Activated naive CD4-positive, alpha-beta T cell treated with anti-CD3 and anti-CD28 coated beads, Interleukin-2, amount 50 U/mL, for 16 hours (primary cell): ENCODE measurements around the gene NT5C2.
"Not testable (repeated sequence)": the region's sequence is repeated elsewhere in the genome, so short reads cannot be mapped to it uniquely, and the experiment has no call there.

ENCODE experiments used
- DNase-seq: peaks from one replicate; pipeline ENCODE4 v3.0.0-alpha.2; 2020

NT5C2 gene

DNA sequence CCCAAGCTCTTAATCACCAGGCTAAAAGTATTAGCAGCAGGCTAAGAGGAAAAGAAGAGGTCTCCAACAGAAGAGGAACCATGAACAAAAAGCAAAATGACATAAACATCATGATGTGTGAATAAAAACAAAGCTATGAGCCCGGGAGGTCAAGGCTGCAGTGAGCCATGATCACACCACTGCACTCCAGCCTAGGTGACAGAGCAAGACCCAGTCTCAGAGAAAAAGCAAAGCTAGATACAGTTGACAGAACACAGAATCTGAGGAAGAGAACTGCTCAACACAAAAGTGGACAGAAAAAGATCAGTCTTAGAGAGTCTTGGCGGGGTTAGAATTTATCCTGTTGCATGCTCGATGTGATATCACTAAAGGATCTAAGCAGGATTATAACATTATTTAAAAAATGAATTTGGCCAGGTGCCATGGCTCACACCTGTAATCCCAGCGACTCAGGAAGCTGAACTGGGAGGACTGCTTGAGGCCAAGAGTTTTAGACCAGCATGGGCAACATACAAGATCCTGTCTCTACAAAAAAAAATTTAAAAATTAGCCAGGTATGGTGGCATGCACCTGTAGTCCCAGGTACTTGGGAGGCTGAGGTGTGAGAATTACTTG lies 37.5 kb downstream of the NT5C2 start:
- DNase-seq = no peak

DNA sequence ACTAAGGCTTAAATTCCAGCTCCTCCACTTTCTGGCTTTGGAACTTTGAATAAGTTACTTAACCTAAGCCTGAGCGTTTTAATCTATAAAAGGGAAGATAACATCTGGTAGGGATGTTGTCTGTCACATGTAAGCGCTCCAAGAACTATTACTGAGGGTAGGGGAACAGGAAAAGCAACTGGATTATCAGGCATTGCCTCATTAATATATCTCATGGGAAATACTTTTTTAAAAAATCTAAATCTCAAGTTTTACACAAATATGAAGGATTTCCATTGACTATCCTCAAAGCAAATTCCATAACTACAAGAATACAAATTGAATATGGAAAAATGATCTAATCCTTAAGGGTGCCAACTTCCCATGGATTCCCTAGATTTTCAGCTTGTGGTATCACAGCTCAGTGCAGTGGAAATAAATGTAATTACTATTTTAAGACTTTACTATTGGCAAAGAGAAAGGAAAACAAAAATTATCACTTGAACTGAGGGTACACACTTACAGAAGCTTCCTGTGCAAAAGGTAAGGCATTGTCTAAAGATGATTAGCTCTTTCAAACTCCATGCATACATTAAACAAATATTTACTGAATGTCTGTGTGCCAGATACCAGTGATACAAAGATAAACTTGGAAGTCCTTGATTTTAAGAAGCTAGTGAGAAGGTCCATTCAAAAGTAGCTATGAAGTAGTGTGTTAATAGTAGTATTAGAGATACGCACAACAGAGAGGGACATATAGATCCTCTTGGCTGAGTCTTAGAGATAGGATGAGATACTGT lies 38.4 kb downstream of the NT5C2 start:
- no peak for DNase-seq

DNA sequence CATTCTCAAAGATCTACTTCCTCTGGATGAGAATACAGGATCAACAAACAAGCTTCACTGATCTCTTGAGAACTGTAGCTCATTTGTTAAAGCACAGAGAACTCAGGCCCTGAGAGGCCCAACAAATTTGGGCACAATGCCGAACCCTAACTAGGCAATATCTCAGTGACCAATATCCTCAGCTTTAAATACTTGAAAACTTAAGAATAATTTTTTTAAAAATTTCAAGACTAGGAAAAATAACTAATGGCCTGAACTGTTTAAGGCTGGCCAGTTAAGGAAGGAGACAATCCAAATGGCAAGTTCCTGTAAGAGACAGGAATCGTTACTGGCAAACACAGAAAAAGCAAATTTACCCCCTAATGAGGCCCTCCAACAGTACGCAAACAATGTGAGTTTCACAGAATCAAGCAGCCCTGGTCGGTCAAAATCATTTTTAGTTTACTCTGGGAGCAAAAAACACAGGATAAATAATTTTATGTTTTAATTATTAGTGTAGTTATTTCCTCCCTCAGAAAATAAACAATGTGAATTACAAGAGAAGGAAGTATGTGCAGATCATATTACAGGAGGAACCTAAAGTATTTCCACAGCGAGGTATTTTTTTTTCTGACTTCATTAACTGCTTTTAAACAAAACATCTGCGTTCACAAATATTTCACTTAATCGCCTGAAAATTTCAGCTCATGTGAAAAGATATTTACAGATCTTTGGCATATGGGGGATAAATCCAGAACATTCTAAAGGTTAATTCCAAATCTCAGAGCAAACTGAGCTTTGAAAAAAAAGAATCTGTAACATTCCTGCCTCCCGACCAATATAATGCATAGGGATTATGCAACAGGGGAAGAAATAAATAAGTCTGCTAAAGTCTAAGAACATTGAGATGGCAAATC lies 39.5 kb downstream of the NT5C2 start:
- DNase-seq = no peak

DNA sequence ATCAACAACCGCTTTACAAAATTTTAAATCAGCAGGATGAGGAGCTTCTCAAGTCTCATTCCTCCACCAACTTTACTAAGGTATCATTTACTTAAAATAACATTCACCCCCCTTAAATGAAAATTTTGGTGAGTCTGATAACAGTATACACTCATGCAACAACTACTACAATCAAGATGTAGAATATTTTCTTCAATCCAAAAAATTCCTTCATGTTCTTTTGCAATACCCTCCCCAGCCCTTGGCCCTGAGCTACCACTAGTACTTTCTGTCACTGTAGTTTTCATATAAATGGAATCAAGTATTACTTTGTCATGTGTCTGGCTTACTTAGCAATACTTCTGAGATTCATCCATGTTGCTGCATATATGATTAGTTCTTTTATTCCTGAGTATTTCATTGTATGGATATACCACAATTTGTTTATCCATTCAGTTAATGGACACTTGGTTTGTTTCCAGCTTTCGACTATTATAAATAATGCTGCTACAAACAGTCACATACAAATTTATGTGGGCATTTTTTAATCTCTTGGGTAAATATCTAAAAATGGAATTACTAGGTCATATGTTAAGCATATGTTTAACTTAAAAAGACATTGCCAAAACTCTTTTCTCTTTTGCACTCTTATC lies 43.0 kb downstream of the NT5C2 start:
- no peak for DNase-seq

DNA sequence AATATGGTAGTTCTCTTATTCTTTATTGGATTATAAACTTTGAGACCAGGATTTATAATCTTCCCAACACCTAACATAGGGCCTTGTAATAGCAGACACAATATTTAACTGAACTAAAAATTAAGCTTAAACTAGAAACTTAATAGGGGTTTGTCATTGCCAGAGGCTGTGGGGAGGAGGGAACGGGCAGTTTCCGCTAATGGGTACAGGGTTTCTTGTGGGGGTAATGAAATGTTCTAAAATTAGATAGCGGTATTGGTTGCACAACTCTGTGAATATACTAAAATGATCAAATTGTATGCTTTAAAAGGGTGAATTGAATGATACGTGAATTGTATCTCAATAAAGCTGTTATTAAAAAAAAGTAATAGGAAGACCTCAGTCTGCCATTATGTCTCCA lies 45.4 kb downstream of the NT5C2 start:
- no peak for DNase-seq

DNA sequence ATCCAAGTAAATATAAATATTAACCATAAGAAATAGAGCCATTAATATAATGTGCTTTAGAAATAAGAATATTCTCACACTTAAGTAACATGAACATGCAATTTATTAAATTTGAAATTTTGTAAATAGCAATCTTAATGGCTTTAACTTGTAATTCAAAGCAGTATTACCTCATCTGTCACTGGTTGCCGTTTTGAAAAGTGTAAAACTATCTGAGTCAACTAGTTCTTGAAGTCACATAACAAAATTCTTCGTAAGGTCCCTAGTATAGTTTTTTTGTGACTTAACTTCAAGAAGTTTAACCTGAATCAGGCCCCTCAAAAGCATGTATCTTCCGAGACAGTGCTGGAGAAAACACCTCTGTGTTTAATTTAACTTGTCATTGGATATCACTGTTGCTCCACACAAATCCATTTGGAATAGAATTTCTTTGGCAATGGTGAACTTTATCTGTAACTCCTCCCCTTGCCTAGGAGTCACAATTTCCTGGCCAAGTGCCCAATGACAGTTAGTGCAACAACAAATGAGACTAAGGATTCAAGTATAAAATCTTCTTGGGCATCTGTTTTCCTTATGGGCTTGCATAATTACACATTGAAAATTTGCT lies 47.1 kb downstream of the NT5C2 start:
- DNase-seq = peak; percentile 22

DNA sequence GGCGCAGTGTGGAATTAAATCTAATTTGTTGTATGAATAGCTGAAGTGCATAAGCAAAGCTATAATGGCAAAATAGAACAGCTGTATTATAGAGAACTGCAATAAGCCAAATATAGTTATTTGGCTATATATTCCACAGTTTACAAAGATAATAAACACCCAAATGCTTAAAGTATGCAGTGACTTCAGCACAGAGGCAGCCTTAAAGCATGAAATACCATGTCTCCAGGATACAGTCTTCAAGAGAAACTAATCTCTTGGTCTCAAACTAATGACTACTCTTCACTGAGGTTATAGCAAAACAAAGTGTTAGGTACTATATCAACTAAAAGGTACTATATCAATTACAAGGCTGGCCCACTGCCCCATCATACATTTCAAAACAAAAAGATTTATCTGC lies 48.0 kb downstream of the NT5C2 start:
- no peak for DNase-seq

DNA sequence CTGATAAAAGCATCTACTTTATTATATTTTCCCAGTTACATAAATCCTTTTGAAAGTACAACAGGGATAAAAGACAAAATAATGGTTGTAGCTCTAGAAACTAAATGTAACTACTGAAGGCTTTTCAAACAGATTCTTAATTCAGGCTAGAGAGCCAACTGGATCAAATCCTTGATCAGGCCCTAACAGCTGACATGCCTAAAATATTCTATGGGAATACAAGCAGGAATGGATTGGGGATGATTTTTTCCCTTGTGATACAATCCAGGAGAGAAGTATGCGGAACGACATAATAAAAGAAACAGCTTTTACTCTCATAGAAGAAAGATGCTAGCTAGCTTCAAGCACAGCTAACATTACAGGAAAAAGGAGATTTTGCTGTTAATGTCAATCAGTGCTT lies 49.0 kb downstream of the NT5C2 start:
- no peak for DNase-seq

DNA sequence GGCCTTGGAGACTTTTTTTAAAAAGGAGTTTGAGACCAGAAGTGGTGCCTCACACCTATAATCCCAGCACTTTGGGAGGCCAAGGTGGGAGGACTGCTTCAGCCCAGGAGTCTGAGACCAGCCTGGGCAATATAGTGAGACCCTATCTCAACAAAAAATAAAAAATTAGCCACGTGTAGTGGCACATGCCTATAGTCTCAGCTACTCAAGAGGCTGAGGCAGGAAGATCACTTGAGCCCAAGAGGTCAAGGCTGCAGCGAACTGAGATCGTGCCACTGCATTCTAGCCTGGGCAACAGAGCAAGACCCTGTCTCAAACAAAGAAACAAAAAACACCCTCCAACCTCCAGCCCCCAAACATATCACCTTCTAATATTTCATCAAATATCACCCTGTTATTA lies 49.4 kb downstream of the NT5C2 start:
- DNase-seq = not testable (repeated sequence)

DNA sequence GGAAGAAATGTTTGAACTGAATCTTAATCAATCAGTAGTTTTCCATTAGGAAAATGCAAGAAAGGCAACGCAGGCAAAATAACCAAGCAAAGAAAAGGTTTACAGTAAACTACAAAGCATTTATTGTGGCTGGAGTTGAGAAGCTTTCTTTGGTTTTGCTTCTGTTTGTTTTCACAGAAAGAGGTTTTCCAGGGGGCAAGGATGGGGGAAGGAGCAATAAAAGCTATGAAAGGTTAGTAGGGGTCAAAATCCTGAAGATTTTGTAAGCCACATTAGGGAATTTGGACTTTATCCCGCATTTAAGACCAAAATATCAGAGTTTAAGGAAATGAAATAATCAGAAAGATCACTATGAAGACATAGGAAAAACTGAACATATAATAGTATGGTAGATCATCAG lies 51.1 kb downstream of the NT5C2 start:
- DNase-seq = no peak

DNA sequence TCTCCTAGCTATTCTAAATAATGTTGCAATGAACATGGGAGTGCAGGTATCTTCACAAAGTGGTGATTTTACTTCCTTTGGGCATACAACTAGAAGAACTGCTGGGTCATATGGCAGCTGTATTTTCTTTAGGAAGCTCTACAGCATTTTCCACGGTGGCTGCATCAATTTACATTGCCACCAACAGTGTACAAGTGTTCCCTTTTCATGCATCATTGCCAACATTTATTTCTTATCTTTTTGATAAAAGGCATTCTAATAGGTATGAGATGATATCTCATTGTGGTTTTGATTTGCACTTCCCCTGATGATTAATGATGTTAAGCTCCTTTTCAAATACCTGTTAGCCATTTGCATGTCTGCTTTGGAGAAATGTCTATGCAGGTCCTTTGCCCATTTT lies 52.6 kb downstream of the NT5C2 start:
- no peak for DNase-seq

DNA sequence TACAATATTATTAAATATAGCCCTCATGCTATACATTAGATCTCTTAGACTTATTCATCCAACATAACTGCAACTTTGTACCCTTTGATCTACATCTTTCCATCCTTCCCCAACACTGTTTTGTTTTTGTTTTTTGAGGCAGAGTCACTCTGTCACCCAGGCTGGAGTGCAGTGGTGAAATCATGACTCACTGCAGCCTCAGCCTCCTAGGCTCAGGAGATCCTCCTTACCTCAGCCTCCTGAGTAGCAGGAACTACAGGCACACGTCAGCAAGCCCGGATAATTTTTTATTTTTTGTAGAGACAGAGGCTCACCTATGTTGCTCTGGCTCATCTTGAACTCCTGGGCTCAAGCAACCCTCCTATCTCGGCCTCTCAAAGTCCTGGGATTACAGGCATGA lies 53.3 kb downstream of the NT5C2 start:
- DNase-seq = no peak

DNA sequence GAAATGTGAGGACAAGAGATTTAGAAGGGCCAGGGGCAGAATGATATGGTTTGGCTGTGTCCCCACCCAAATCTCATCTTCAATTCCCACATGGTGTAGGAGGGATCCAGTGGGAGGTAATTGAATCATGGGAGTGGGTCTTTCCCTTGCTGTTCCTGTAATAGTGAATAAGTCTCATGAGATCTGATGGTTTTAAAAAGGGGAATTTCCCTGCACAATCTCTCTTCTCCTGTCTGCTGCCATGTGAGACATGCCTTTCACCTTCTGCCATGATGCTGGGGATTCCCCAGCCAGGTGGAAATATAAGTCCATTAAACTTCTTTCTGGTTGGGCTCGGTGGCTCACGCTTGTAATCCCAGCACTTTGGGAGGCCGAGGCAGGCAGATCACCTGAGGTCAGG lies 57.9 kb downstream of the NT5C2 start:
- DNase-seq = peak; percentile 32

DNA sequence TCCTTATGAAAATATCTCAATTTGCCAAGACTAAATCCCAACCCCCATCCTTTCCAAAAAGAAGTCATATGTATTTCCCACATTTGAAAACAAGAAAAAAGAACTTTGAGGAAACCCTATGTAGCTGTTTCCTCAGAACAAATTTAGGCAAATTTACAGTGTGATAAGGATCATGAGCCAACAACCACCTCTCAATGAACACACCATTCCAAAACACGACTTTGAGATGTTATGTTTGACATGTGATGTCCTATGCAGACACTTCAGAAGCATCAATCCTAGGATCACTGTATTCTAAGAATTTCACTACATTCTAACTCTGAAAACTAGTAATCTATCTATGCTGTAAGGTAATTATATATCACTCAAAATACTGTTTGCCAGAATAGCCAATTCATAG lies 62.2 kb downstream of the NT5C2 start:
- no peak for DNase-seq

DNA sequence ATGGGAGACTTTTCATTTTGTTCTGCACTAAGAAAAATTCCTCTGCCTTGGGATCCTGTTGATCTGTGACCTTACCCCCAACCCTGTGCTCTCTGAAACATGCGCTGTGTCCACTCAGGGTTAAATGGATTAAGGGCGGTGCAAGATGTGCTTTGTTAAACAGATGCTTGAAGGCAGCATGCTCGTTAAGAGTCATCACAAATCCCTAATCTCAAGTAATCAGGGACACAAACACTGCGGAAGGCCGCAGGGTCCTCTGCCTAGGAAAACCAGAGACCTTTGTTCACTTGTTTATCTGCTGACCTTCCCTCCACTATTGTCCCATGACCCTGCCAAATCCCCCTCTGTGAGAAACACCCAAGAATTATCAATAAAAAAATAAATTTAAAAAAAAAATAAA lies 62.9 kb downstream of the NT5C2 start:
- DNase-seq = not testable (repeated sequence)

DNA sequence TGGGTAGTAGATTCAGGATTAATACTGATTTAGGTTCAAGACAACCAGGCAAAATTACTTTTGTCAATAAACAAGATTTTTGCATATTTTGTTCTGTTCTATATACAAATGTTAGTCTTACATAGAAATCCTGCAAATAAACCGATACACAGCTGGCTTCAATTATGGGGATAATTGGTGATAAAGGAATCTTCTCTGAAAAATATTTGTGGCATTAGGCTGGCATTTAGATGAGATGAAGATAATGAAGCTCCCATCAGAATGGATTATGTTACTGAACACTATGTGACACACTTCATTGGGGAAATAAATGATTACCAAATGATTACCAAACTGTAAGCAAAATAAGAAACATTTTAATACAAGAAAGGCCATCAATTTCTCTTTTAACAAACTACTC lies 65.8 kb downstream of the NT5C2 start:
- DNase-seq = no peak

DNA sequence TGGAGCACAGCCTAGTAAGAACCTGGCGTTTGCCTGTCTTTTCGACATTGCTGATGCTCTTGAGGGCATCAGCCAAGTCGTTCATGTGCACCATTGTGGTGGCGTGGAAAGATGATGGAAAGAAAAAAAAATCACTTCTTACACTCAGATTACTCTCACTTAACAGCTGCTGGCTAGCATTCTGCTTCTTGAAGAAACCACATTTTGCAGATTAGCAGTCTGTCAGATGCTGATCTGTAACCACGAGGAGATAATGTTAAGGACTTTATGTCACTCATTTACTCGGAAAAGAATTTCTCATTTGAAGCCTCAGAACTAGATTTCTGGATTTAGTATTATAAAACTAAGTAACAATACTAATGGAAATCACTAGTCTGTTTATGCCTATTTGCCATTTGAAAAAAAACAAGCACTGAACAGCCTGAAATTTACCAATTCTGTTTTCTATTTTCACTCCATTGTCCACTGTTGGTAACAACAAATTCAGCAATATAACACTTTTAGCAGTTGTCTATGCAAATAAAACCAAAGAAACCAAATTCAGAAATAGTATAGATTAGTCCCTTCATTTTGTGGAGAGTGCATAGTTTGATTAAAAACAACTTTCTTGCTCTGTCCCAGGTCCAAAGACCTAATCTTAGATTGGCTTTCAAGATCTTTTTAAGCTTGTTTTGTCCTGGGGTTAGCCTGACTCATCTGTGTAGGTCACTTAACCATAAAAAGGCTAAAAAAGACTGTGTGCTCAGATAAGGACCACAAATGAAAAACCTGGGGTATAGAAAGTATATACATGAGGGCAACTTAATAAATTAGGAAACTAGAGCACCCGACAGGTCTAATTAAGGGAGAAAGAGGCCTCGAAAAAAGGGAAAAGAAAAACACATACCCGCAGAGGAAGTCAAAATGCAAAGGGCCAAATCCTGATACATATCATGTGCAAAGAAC lies 67.5 kb downstream of the NT5C2 start:
- no peak for DNase-seq

DNA sequence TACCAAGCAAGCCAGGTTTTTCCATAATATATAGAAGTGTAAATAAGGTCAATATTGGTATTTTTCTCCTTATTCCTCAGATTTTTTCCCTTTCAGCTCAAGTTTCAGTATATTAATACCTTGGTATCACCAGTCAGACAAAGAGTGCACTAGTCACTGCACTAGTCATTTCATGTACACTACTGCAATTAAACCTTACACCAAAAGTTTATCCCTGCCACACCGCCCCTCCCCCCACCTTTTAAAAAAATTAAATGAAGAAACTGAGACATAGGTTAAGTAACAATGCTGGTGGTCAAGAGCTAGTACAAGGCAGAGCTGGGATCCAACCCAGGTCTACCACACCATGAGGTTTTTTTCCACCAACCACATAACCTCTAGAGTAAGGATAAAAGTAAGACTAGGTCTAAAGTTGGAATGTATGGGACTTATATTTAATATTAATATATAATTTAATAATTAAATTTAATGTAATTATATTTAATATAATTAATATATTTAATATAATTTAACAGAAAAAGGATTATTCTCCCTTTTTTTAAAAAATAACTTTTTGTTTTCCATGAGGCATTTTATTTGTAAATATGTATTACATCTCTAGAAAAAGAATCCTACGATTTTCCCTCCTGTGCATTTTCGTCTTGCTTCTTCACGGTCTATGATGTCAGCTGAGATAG lies 68.5 kb downstream of the NT5C2 start:
- DNase-seq = no peak

DNA sequence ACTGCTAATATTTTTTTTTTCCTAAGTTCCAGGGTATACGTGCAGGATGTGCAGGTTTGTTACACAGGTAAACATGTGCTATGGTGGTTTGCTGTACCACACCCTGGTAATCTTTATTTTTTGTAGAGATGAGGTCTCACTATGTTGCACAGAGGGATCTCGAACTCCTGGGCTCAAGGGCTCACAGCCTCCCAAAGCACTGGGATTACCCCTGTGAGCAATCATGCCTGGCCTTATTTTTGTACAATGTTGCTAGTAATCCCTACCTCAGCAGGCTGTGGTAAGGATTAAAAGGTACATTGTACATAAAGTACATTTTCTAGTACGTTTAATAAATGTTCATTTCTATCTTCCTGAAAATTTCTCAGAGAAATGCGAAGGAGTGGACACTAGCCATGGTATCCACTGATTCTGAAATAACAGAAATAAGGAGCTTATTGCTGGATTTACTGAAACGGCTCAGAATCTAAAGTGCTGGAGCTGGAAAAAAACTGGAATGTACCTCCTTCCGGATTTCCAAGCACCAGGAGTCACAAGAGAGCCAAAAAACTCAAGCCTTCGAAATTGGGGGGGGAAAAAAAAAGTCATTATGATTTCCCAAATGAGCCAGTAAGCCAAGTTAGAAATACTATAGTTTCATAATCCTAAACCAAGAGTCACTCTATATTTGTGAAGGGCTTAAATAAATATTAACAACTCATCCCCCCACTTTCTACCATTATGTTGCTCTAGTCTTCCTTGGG lies 69.6 kb downstream of the NT5C2 start:
- no peak for DNase-seq

DNA sequence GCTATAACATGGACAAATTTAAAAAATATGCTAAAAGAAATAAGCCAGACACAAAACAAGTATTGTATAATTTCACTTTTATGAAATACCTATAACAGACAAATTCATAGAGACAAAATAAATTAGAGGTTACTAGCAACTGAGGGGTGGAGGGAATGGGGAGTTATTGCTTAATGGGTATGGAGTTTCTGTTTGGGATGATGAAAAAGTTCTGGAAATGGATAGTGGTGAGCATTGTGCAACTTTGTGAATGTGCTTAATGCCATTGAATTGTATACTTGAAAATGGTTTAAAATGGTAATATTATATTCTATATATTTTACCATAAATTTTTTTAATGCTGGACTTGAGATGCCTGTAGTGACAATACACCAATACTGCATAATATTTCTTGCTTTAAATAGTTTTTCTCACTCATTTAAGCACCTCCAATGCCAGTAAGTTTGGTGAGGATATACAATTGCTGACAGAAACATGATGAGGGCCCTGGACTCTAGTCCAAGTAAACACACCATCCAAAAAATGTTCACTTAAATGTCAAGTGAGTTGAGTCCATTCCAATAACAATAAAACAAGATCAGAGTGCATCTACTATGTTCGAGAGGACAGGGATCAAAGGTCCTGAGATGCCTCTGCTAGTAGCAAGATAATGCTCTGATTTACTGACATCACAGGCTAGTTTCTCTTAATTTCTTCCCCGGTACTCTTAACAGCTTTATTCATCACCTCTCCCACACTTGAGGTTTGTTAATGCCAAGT lies 71.9 kb downstream of the NT5C2 start:
- no peak for DNase-seq
